GM12864 (cell line): Measurements from ENCODE around the gene MYL6B.

Source experiments
- DNase-seq: peaks from one replicate; pipeline ENCODE4 v3.0.0-alpha.2; 2011; ENCODE audit warnings: low read depth
- H3K4me3 ChIP-seq: 2 replicates; pipeline ENCODE4 v1.5.1; 2011; ENCODE audit warnings: mild to moderate bottlenecking, low read depth, low read length, control low read depth
- TF ChIP-seq, protein P1 (sequence below): IDR thresholded peaks from 2 replicates; pipeline ENCODE4 v1.5.1; 2011; ENCODE audit warnings: low read depth, mild to moderate bottlenecking, moderate library complexity, low read length, control low read depth, inconsistent platforms; ENCODE audit errors: missing control alignments

The MYL6B gene

DNA sequence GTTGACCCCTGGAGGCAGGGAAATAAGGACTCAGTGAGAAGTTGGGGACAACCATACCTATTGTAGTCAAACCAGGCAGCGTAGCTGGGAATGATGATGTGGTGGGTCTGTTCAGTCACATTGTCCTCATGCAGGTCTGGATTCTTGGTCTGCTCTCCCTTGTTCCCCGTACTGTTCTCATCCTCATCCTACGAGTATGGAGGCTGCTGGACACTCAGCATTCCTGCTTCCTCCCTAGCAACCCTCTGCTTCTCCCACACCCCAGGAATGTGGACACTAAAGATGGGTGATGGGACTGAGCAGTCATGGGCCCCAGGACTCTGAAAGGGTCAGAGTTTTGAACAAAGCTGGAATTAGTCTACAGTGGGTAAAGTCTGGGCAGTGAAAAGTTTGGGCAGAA lies 26.0 kb downstream of the MYL6B start:
- DNase-seq: no peak
- TF ChIP-seq, protein P1, sequence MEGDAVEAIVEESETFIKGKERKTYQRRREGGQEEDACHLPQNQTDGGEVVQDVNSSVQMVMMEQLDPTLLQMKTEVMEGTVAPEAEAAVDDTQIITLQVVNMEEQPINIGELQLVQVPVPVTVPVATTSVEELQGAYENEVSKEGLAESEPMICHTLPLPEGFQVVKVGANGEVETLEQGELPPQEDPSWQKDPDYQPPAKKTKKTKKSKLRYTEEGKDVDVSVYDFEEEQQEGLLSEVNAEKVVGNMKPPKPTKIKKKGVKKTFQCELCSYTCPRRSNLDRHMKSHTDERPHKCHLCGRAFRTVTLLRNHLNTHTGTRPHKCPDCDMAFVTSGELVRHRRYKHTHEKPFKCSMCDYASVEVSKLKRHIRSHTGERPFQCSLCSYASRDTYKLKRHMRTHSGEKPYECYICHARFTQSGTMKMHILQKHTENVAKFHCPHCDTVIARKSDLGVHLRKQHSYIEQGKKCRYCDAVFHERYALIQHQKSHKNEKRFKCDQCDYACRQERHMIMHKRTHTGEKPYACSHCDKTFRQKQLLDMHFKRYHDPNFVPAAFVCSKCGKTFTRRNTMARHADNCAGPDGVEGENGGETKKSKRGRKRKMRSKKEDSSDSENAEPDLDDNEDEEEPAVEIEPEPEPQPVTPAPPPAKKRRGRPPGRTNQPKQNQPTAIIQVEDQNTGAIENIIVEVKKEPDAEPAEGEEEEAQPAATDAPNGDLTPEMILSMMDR: no peak
- H3K4me3 ChIP-seq: no peak overlapping the region

DNA sequence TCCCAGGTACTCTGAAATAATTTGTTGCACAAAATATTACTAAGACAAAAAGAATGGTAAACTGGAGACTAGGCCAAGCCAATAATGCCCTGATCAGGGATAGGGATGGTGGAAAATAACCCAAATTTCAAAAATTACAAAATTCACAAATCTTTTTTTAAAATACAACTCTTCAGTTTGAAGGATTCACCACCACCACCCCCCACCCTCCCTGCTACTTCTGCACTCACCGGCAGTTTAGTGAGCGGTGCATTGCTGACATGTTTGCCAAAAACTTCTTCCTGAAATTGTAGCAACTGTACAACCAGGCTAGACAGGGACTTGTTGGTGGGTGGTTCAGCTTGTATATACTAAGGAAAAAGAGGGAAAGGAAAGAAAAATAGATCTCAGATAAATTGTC lies 34.6 kb downstream of the MYL6B start:
- H3K4me3 ChIP-seq: no peak overlapping the region
- TF ChIP-seq, protein P1: no peak
- no peak for DNase-seq

DNA sequence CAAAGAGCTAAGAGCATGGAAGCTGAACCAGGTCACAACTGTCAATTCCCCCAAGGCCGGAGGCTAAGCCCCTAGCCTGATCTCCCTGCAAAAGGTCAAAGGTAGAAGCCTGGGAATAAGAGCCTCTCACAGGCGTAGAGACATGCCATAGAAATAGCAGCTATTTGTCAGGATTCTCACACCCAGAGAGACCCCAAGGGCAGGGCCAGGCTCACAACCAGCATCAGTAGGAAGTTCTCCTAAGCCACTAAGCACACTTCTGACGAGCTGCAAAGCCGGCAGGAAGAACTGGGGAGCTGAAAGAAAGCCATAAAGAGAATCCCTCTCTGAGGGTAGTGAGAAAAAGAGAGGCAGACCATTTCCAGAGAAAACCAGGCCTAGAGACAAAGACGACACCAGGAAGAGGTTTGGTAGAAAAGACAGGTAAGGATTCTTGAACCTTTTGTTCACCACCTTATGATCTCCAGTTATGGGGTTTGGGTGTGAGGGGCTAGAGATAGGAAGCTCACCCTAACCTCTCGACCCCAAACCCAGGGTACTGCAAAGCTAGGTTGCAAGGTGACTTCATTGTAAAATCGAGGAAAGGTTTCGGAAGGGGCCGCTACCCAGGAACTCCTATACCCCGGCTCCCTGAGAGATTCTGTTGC lies 35.9 kb downstream of the MYL6B start:
- DNase-seq: no peak
- TF ChIP-seq, protein P1: no peak

DNA sequence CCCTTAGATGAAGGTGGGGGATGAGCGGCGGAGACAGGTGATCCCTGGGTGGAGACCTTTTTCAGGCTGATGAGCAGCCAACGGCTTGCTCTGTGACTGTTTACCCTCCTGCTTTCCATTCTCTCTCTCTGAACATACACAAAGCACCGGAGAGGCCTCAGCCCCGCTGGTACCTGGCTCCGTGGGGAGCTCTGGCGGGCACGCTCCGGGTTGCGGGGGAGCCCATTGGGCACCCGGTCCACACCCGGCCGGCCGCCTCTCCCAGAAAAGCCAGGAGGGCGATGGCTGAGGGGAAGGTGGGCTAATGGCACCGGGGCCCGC lies 36.4 kb downstream of the MYL6B start:
- peak overlapping the region; percentile 96 for H3K4me3 ChIP-seq
- TF ChIP-seq, protein P1: no peak
- DNase-seq: no peak

More for the DNA sequence above, 35.9 kb downstream of the MYL6B start:
- peak overlapping the region; percentile 96 for H3K4me3 ChIP-seq

DNA sequence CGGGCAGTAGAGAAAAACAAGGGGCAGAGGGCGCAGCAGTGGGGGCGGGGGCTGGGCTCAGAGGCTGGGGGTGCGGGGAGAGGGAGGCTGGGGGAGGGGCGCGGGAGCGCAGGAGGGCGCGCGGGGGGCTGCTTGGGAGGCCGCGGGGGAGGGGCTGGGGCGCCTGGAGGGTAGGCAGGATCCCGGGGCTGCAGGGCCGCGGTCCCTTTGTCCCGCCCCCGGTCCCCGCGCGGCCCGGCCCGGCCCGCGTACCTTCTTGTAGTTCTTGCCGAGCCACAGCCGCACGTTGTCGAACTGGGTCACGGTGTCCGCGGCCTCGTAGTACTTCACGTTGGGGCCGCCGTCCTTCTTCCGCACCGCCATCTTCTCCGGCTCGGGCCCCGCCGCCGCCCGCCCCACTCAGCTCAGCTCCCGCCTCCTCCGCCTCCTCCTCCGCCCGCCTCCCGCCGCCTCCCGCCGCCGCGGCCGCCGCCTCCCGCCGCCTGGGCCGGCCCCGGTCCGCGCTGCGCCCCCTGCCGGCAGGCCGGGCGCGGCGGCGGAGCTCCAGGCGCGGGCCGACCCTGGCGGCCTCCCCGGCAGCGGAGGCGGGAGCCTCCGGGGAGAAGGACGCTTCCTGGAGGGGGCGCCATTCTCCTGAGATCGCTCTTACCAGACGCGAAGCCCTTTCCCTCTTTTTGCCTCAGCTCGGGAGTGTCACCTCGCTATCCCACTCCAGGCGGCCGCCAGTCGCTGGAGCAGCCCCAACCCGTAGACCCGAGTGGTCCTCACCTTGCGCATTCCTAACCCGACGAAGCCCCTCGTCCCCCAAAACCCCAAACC lies 36.9 kb downstream of the MYL6B start, which contains the start of gene SMARCC2:
Gene SMARCC2, minus strand, starts transcription at position 385 of the 819 bp plus-strand sequence. Its CDS starts 22 bp downstream, at position 363.
- peak within 1 kb of the TSS; percentile 96 for H3K4me3 ChIP-seq
- peak; percentile 38 for DNase-seq
- TF ChIP-seq, protein P1: peak; percentile 79

DNA sequence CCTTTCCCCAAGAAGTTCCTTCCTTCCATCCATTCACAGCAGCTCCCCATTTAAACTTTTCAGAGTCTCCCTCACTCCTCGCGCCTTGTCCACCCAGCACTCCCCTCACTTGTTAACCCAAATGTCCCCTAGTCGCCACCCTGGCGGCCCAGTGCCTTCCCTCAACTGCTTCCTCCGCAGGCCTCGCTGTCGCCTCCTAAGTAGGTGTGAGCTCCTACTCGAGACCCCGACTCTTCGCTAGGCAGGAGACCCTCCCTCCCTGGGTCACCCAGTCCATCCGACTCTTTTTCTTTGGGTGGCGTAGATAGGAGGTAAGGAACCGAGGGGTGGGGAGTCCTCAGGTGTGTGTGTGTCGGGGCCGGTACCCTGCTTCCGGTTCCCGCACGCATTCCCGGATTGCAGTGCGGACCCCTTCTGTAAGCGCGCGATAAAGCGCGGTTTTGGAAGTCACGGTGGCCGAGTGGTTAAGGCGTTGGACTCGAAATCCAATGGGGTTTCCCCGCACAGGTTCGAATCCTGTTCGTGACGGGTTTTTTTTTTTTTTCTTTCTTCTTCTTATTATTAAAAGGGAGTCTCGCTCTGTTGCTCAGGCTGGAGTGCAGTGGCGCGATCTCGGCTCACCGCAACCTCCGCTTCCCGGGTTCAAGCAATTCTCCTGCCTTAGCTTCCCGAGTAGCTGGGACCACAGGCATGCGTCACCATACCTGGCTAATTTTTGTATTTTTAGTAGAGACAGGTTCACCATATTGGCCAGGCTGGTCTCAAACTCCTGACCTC lies 37.7 kb downstream of the MYL6B start:
- peak overlapping the region; percentile 59 for H3K4me3 ChIP-seq
- TF ChIP-seq, protein P1: no peak
- DNase-seq: peak; percentile 55
